Gastroesophageal sphincter (tissue), 3 donors: ENCODE measurements around the gene ZBTB43.

ENCODE experiments used
- EP300 ChIP-seq: sonication (generic); formaldehyde crosslinking; IDR thresholded peaks from one replicate; pipeline ENCODE4 v1.6.1; 2017; ENCODE audit warnings: antibody characterized with exemption, mild to moderate bottlenecking
- POLR2A ChIP-seq, 2 donors: fragments of 450-650 bp; IDR thresholded peaks; one replicate each; pipeline ENCODE4 v1.6.1; 2017; ENCODE audit warnings: antibody characterized with exemption in 2 of 2, mild to moderate bottlenecking in 2 of 2, moderate library complexity in 1 of 2
- POLR2AphosphoS5 ChIP-seq: sonication (generic); formaldehyde crosslinking; IDR thresholded peaks from one replicate; pipeline ENCODE4 v1.6.1; 2017; ENCODE audit warnings: antibody characterized with exemption
- TF ChIP-seq, protein P1 (sequence below), 4 experiments: fragments of 200-600 bp in 2 of 4; fragments of 450-650 bp in 2 of 4; sonication (generic) in 1 of 4; IDR thresholded peaks; one replicate each; pipeline ENCODE4 v1.5.1; 2017 to 2019; ENCODE audit warnings: antibody characterized with exemption in 4 of 4, mild to moderate bottlenecking in 2 of 4, moderate library complexity in 2 of 4

DNA sequence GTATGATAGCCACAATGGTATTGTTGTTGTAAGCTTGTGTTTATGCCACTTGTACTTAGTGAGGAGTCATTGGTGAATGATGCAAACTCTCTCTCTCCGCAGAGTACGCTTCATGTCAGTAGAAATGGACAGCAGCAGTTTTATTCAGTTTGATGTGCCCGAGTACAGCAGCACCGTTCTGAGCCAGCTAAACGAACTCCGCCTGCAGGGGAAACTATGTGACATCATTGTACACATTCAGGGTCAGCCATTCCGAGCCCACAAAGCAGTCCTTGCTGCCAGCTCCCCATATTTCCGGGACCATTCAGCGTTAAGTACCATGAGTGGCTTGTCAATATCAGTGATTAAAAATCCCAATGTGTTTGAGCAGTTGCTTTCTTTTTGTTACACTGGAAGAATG, 74.4 kb downstream of the ZBTB43 start:
- TF ChIP-seq, protein P1, sequence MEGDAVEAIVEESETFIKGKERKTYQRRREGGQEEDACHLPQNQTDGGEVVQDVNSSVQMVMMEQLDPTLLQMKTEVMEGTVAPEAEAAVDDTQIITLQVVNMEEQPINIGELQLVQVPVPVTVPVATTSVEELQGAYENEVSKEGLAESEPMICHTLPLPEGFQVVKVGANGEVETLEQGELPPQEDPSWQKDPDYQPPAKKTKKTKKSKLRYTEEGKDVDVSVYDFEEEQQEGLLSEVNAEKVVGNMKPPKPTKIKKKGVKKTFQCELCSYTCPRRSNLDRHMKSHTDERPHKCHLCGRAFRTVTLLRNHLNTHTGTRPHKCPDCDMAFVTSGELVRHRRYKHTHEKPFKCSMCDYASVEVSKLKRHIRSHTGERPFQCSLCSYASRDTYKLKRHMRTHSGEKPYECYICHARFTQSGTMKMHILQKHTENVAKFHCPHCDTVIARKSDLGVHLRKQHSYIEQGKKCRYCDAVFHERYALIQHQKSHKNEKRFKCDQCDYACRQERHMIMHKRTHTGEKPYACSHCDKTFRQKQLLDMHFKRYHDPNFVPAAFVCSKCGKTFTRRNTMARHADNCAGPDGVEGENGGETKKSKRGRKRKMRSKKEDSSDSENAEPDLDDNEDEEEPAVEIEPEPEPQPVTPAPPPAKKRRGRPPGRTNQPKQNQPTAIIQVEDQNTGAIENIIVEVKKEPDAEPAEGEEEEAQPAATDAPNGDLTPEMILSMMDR (IDR thresholded peaks at IDR 0.05), result no peak
- no peak for TF ChIP-seq POLR2A (IDR thresholded peaks at IDR 0.05)
- no peak for TF ChIP-seq POLR2AphosphoS5
- TF ChIP-seq EP300, result no peak
